ENCODE data around the gene PDXK. TPM values are rescaled to one million over a fixed set of nuclear protein-coding genes. Genes with fewer than 3 reads are reported as not detected.
"Not testable (repeated sequence)": the region's sequence is repeated elsewhere in the genome, so short reads cannot be mapped to it uniquely, and the experiment has no call there.

PDXK gene
- total RNA-seq, result 100 to 1,000 TPM; 155 to 188 TPM

DNA sequence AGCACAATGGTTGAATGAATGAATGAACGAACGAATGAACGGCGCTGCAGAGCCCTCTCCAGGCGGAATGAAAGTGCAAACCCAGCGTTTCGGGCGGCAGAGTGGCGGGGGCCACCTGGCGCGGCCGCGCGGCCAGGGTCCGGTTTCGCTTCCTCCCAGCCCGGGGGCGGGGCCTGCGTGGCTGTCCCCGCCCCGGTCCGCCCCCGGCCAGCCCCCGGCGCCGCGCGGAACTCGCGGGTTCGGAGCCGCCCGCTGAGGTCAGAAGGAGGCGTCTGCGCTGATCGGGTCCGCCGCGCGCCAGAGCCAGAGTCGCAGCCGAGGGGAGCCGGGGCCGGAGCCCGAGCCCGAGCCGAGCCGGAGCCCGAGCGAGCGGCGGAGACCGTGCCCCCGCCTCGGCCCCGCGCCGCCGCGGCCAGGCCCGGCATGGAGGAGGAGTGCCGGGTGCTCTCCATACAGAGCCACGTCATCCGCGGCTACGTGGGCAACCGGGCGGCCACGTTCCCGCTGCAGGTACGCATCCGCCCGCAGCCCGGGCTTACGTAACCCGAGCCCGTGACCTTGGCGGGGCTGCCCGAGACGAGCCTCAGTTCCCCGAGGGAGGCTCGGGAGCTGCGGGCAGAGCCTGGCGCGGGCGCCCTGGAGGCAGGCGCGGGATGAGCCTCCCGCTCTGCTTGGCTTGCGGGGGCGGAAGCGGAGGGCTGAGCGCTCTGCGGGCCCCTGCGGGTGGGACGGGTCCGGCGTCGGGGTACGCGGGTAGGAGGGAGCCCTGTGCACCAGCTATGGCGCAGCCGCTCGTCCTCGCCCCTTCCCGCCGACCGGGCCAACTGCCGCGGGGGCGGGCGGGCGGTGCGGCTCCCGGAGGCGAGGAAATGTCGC is at the start of gene PDXK:
TSS of gene PDXK (plus strand) at position 258 of the 876 bp plus-strand sequence. CDS start at position 424, 166 bp downstream.
- intact Hi-C loops (cut with DNase I), result no loop called here
- H3K36me3 ChIP-seq, result no peaks in the 10 kb centered on the region
- TF ChIP-seq CTCF (IDR thresholded peaks at IDR 0.05), result no peak
- H3K4me3 ChIP-seq, result peak within 1 kb of the TSS; percentile 90
- no peaks in the 10 kb centered on the region for H3K27me3 ChIP-seq
- peak within 1 kb of the TSS; percentile 84 for H3K27ac ChIP-seq
- H3K9me3 ChIP-seq, result no peaks in the 10 kb centered on the region
- peak within 1 kb of the TSS; percentile 90 to 100 for H3K9ac ChIP-seq (ENCODE audit: low read depth in 2 of 2, low read length in 2 of 2)
- peaks cover 17% of the 10 kb centered on the region for H3K4me1 ChIP-seq
- DNase-seq, result peak; percentile 91

- DNase-seq, result no peak
- H3K4me3 ChIP-seq, result no peak overlapping the region
- no peaks in the 10 kb centered on the region for H3K4me1 ChIP-seq
- TF ChIP-seq CTCF (IDR thresholded peaks at IDR 0.05), result no peak
- H3K27ac ChIP-seq, result no peak overlapping the region
- no peak overlapping the region for H3K9ac ChIP-seq (ENCODE audit: low read depth in 2 of 2, low read length in 2 of 2)
- no peaks in the 10 kb centered on the region for H3K9me3 ChIP-seq
- intact Hi-C loops (cut with DNase I), result no loop called here
- H3K27me3 ChIP-seq, result no peaks in the 10 kb centered on the region
- H3K36me3 ChIP-seq, result no peaks in the 10 kb centered on the region
These were observed 48.9 kb upstream of the PDXK start for GRCh38 chr21:43669828-43670605.

- TF ChIP-seq CTCF (IDR thresholded peaks at IDR 0.05), result no peak
- no peaks in the 10 kb centered on the region for H3K9me3 ChIP-seq
- intact Hi-C loops (cut with DNase I), result no loop called here
- H3K4me3 ChIP-seq, result no peak overlapping the region
- peaks cover 12% of the 10 kb centered on the region for H3K36me3 ChIP-seq
- no peaks in the 10 kb centered on the region for H3K4me1 ChIP-seq
- no peak overlapping the region for H3K27ac ChIP-seq
- no peaks in the 10 kb centered on the region for H3K27me3 ChIP-seq
- DNase-seq, result no peak
- H3K9ac ChIP-seq (ENCODE audit: low read depth in 2 of 2, low read length in 2 of 2), result no peak overlapping the region
These were observed 43.1 kb upstream of the PDXK start for GRCh38 chr21:43675871-43676270.

GRCh38 chr21:43676391-43676790 is 42.5 kb upstream of the PDXK start:
- no peak overlapping the region for H3K4me3 ChIP-seq
- DNase-seq, result no peak
- peaks cover 12% of the 10 kb centered on the region for H3K36me3 ChIP-seq
- no peaks in the 10 kb centered on the region for H3K27me3 ChIP-seq
- no peak overlapping the region for H3K9ac ChIP-seq (ENCODE audit: low read depth in 2 of 2, low read length in 2 of 2)
- H3K9me3 ChIP-seq, result no peaks in the 10 kb centered on the region
- TF ChIP-seq CTCF (IDR thresholded peaks at IDR 0.05), result no peak
- no peak overlapping the region for H3K27ac ChIP-seq
- intact Hi-C loops (cut with DNase I), result no loop called here
- H3K4me1 ChIP-seq, result no peaks in the 10 kb centered on the region

- Histone ChIP-seq H3K4me3 (no peak overlapping the region), H3K27me3 (no peaks in the 10 kb centered on the region), H3K27ac (no peak overlapping the region), H3K4me1 (no peaks in the 10 kb centered on the region), H3K36me3 (peaks cover 19% of the 10 kb centered on the region), H3K9ac (ENCODE audit: low read depth in 2 of 2, low read length in 2 of 2) (no peak overlapping the region), H3K9me3 (no peaks in the 10 kb centered on the region)
- TF ChIP-seq CTCF (IDR thresholded peaks at IDR 0.05), result no peak
- no peak for DNase-seq
- intact Hi-C loops (cut with DNase I), result no loop called here
These were observed 39.0 kb upstream of the PDXK start for GRCh38 chr21:43679951-43680350.

DNA sequence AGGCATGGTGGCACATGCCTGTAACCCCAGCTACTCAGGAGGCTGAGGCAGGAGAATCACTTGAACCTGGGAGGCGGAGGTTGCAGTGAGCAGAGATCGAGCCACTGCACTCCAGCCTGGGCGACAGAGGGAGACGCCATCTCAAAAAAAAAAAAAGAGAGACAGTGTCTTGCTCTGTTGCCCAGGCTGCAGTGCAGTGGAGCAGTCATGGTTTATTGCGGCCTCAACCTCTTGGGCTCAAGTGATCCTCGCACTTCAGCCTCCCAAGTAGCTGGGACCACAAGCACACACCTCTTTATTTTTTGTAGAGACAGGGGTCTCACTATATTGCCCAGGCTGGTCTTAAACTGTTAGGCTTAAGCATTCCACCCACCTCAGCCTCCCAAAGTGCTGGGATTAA is 38.5 kb upstream of the PDXK start:
- H3K27ac ChIP-seq; DNase-seq; H3K27me3 ChIP-seq; H3K9me3 ChIP-seq; H3K4me3 ChIP-seq; H3K9ac ChIP-seq (ENCODE audit: low read depth in 2 of 2, low read length in 2 of 2); intact Hi-C loops (cut with DNase I); H3K4me1 ChIP-seq: not testable (repeated sequence)
- H3K36me3 ChIP-seq, result peaks cover 19% of the 10 kb centered on the region

Data from colonic mucosa (tissue), 4 donors.